Epidermal melanocyte (primary cell): ENCODE results near the gene PRKCSH.

Experiments used
- DNase-seq: peaks from one replicate; pipeline ENCODE4 v3.0.0; 2011; ENCODE audit warnings: low spot score; ENCODE audit not compliant: insufficient read length

The PRKCSH gene

GRCh38 chr19:11499220-11499726, 63.8 kb downstream of the PRKCSH start:
- DNase-seq = no peak

- no peak for DNase-seq
Observed at GRCh38 chr19:11499890-11500420, 64.5 kb downstream of the PRKCSH start.
